ENCODE results near the gene MROH8. TPM values are rescaled to one million over a fixed set of nuclear protein-coding genes. Genes with fewer than 3 reads are reported as not detected.

The MROH8 gene
- polyA plus RNA-seq, 1 experiment = 2.5 TPM

DNA sequence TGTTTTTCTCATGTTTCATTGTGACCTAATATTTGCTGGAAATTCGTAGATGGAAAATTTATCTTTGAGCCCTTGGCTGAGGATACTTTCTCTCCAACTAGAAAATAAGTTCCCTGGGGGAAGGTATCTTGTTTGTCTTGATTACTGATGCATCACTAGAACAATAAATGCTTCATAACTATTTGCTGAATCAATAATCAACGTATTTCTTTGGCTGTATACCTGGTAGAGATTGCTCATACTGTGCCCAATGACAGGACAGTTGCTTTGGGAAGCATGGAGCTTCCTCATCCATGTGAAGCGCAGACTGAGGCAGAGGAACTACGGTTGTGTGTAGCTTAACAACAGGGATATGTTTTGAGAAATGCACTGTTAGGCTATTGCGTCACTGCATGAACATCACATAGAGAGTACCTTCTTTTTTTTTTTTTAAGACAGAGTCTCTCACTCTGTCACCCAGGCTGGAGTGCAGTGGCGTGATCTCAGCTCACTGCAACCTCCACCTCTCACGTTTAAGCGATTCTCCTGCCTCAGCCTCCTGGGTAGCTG is 34.4 kb downstream of the MROH8 start:
- DNase-seq (ENCODE audit: low read depth, low spot score) = no peak
- TF ChIP-seq, protein P1, sequence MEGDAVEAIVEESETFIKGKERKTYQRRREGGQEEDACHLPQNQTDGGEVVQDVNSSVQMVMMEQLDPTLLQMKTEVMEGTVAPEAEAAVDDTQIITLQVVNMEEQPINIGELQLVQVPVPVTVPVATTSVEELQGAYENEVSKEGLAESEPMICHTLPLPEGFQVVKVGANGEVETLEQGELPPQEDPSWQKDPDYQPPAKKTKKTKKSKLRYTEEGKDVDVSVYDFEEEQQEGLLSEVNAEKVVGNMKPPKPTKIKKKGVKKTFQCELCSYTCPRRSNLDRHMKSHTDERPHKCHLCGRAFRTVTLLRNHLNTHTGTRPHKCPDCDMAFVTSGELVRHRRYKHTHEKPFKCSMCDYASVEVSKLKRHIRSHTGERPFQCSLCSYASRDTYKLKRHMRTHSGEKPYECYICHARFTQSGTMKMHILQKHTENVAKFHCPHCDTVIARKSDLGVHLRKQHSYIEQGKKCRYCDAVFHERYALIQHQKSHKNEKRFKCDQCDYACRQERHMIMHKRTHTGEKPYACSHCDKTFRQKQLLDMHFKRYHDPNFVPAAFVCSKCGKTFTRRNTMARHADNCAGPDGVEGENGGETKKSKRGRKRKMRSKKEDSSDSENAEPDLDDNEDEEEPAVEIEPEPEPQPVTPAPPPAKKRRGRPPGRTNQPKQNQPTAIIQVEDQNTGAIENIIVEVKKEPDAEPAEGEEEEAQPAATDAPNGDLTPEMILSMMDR (IDR thresholded peaks at IDR 0.05; ENCODE audit: low read depth, low read length) = no peak
- Histone ChIP-seq H3K27me3 (ENCODE audit: control insufficient read depth, insufficient read depth, low read length) (no peaks in the 10 kb centered on the region), H3K4me3 (ENCODE audit: low read depth, low read length) (no peak overlapping the region), H3K9me3 (ENCODE audit: control insufficient read depth, insufficient read depth, low read length) (no peaks in the 10 kb centered on the region), H3K27ac (ENCODE audit: low read depth, low read length) (no peak overlapping the region)
- CTCF ChIA-PET = no interaction called here
- POLR2A ChIA-PET = no interaction called here

- Histone ChIP-seq H3K27ac (ENCODE audit: low read depth, low read length) (no peak overlapping the region), H3K4me3 (ENCODE audit: low read depth, low read length) (no peak overlapping the region), H3K27me3 (ENCODE audit: control insufficient read depth, insufficient read depth, low read length) (no peaks in the 10 kb centered on the region), H3K9me3 (ENCODE audit: control insufficient read depth, insufficient read depth, low read length) (no peaks in the 10 kb centered on the region)
- CTCF ChIA-PET = no interaction called here
- POLR2A ChIA-PET = interaction anchor here (0.6 kb wide), 1 partner anchor 28 kb away, joined by 3 read pairs; no protein-coding TSS in a partner anchor
- no peak for DNase-seq (ENCODE audit: low read depth, low spot score)
- TF ChIP-seq, protein P1 (IDR thresholded peaks at IDR 0.05; ENCODE audit: low read depth, low read length) = no peak
Measured at GRCh38 chr20:37142708-37143107, 36.6 kb downstream of the MROH8 start.

- H3K27me3 ChIP-seq (ENCODE audit: control insufficient read depth, insufficient read depth, low read length) = peaks cover 8% of the 10 kb centered on the region
- TF ChIP-seq, protein P1 (IDR thresholded peaks at IDR 0.05; ENCODE audit: low read depth, low read length) = no peak
- no peak for DNase-seq (ENCODE audit: low read depth, low spot score)
- no peak overlapping the region for H3K27ac ChIP-seq (ENCODE audit: low read depth, low read length)
- CTCF ChIA-PET = no interaction called here
- POLR2A ChIA-PET = no interaction called here
- H3K4me3 ChIP-seq (ENCODE audit: low read depth, low read length) = no peak overlapping the region
- H3K9me3 ChIP-seq (ENCODE audit: control insufficient read depth, insufficient read depth, low read length) = no peaks in the 10 kb centered on the region
Measured at GRCh38 chr20:37137547-37137946, 41.8 kb downstream of the MROH8 start.

DNA sequence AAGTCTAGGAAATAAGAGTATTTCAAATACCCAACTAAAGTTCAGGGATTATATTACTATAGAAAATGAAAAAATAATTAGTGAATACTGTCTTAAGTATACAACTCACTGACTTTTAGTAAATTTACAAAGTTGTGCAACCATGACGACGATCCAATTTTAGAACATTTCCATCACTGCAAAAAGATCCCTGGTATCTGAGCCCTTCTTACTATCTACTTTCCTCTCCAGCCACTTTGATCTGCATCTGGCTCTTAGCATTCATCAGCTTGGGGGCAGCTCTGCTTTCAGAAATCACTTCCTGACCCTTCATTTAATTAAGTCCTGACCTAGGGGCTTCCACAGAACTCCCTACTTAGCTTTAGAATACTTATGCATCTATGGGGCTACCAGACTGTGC is 45.4 kb downstream of the MROH8 start:
- H3K27me3 ChIP-seq (ENCODE audit: control insufficient read depth, insufficient read depth, low read length) = peaks cover 17% of the 10 kb centered on the region
- no peak overlapping the region for H3K27ac ChIP-seq (ENCODE audit: low read depth, low read length)
- TF ChIP-seq, protein P1 (IDR thresholded peaks at IDR 0.05; ENCODE audit: low read depth, low read length) = no peak
- H3K4me3 ChIP-seq (ENCODE audit: low read depth, low read length) = no peak overlapping the region
- H3K9me3 ChIP-seq (ENCODE audit: control insufficient read depth, insufficient read depth, low read length) = no peaks in the 10 kb centered on the region
- CTCF ChIA-PET = no interaction called here
- DNase-seq (ENCODE audit: low read depth, low spot score) = no peak
- POLR2A ChIA-PET = no interaction called here

DNA sequence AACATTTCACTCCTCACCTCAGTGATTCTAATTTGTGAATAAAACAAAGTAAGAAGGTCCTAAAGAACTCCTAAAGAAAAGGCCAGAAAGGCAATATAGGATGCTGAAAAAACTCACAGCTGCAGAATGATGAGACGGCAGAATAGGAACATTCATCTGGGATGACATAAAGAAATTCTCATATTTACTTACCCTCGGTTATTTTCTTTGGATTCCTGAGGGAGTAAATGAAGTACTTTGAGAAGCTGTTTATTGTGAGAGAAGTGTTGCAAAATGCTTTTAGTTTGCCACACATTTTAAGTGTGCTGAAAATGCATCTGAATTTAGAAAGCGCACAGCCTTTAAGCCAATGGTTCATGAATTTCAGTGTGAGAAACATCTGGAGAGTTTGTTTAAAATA is 47.9 kb downstream of the MROH8 start:
- TF ChIP-seq, protein P1 (IDR thresholded peaks at IDR 0.05; ENCODE audit: low read depth, low read length) = no peak

More for the DNA sequence above, 47.9 kb downstream of the MROH8 start:
- DNase-seq (ENCODE audit: low read depth, low spot score) = no peak
- Histone ChIP-seq H3K9me3 (ENCODE audit: control insufficient read depth, insufficient read depth, low read length) (no peaks in the 10 kb centered on the region), H3K4me3 (ENCODE audit: low read depth, low read length) (no peak overlapping the region), H3K27me3 (ENCODE audit: control insufficient read depth, insufficient read depth, low read length) (peaks cover 17% of the 10 kb centered on the region), H3K27ac (ENCODE audit: low read depth, low read length) (no peak overlapping the region)
- ChIA-PET POLR2A (no interaction called here), CTCF (no interaction called here)
